SK-N-MC (cell line): ENCODE measurements around the gene BMF.

Experiments
- EZH2 ChIP-seq: fragments of 200-600 bp; sonication (generic); IDR thresholded peaks from one replicate; pipeline ENCODE4 v1.6.1; 2017; ENCODE audit warnings: antibody characterized with exemption
- POLR2AphosphoS5 ChIP-seq: IDR thresholded peaks from 2 replicates; pipeline ENCODE4 v1.6.1; 2012; ENCODE audit warnings: mild to moderate bottlenecking, low read depth, low read length, borderline replicate concordance

DNA sequence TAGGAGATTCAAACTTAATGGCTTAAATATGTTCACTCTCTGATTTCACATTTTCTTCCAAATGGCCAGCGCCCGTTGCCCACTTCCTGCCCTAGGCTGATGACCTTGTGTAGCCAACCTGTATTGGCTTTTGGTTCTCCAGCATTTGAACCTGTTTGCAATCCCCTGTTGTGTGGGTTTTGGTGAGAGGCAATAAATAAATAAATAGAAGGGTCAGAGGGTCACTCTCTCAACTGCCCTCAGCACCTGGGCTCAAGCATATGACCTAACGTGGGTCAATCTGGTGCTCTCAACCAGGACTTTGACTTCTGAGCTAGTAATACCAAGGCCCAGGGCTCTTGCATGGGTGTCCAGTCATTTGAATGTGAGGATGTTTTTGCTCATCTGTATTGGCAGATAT is 67.9 kb downstream of the BMF start:
- TF ChIP-seq EZH2 (no peak), POLR2AphosphoS5 (no peak)
